ENCODE results near the gene RASL11A.

The RASL11A gene

DNA sequence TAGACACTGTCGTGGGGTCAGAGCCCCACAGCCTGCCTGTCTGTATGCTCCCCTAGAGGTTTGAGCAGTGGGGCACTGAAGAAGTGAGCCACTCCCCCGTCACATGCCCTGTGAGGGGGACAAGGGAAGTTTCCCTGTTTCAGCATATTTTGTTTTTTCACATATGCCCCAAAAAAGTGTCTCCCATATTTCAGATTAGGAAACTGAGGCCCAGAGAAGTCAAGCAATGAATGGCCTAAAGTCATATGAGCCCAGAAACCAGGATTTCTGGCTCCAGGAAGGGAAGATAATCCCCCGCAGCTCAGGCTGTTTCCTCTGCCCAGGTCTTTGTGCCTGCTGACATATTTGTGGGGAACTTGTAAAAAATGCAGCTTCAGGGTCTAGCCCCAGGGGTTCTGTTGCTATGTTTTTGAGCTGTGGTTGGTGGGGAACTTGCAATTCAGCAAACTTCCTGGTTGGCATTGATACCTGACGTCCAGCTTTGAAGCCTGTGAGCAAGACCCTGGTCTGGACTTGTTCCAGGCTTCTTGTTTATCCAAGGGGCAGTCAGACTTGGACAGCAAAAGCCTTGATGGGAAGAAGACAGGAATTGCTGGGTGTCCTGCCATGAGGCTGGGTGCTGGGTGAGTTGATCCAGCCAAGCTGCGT lies 9.5 kb downstream of the RASL11A start:
- TF ChIP-seq ZFP30 (CRISPR knock-in tag; IDR thresholded peaks at IDR 0.05), result no peak
- no peak for TF ChIP-seq ZNF8 (CRISPR knock-in tag; IDR thresholded peaks at IDR 0.05)
- TF ChIP-seq, protein P1, sequence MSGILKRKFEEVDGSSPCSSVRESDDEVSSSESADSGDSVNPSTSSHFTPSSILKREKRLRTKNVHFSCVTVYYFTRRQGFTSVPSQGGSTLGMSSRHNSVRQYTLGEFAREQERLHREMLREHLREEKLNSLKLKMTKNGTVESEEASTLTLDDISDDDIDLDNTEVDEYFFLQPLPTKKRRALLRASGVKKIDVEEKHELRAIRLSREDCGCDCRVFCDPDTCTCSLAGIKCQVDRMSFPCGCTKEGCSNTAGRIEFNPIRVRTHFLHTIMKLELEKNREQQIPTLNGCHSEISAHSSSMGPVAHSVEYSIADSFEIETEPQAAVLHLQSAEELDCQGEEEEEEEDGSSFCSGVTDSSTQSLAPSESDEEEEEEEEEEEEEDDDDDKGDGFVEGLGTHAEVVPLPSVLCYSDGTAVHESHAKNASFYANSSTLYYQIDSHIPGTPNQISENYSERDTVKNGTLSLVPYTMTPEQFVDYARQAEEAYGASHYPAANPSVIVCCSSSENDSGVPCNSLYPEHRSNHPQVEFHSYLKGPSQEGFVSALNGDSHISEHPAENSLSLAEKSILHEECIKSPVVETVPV (CRISPR knock-in tag; IDR thresholded peaks at IDR 0.05), result no peak
- no peak for TF ChIP-seq CSDC2 (CRISPR knock-in tag; IDR thresholded peaks at IDR 0.05)
- TF ChIP-seq PPARA (CRISPR knock-in tag; IDR thresholded peaks at IDR 0.05; ENCODE audit: borderline replicate concordance), result no peak
- no peak for TF ChIP-seq TCF4 (CRISPR knock-in tag; IDR thresholded peaks at IDR 0.05; ENCODE audit: borderline replicate concordance)
- no peak for TF ChIP-seq ISL1 (CRISPR knock-in tag; IDR thresholded peaks at IDR 0.05)
- no peak for TF ChIP-seq ZNF70 (CRISPR knock-in tag; IDR thresholded peaks at IDR 0.05)
- TF ChIP-seq ZNF565 (CRISPR knock-in tag; conservative IDR thresholded peaks at IDR 0.05; ENCODE audit: low read depth), result no peak
- no peak for TF ChIP-seq OSR1 (CRISPR knock-in tag; IDR thresholded peaks at IDR 0.05)

DNA sequence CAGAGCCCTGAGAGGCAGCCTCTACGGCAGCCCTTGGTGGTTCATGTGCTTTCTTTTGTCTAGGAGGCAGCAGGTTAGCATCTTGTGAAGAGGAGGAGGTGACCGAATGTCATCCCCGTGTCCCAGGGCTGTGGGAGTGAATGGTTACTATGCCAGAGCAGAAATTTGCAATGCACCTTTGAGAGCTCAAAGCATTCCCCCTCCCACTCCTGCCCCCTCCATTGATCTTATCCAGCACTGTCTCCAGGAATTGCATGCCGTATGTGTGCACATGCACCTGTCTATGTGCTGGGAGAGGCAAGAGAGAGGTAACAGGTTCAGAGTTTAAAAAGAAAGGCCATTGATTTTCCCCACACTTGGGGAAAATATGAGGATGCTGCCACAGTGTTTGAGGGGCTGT lies 10.2 kb downstream of the RASL11A start:
- ATAC-seq, result no peak
- TF ChIP-seq, protein P2, sequence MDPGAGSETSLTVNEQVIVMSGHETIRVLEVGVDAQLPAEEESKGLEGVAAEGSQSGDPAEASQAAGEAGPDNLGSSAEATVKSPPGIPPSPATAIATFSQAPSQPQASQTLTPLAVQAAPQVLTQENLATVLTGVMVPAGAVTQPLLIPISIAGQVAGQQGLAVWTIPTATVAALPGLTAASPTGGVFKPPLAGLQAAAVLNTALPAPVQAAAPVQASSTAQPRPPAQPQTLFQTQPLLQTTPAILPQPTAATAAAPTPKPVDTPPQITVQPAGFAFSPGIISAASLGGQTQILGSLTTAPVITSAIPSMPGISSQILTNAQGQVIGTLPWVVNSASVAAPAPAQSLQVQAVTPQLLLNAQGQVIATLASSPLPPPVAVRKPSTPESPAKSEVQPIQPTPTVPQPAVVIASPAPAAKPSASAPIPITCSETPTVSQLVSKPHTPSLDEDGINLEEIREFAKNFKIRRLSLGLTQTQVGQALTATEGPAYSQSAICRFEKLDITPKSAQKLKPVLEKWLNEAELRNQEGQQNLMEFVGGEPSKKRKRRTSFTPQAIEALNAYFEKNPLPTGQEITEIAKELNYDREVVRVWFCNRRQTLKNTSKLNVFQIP (CRISPR knock-in tag; IDR thresholded peaks at IDR 0.05; ENCODE audit: borderline replicate concordance, low read depth), result no peak
- TF ChIP-seq SNAI2 (CRISPR knock-in tag; IDR thresholded peaks at IDR 0.05) (no peak), ZC3H10 (CRISPR knock-in tag; IDR thresholded peaks at IDR 0.05) (no peak), TCF4 (CRISPR knock-in tag; IDR thresholded peaks at IDR 0.05; ENCODE audit: borderline replicate concordance) (no peak), RARB (CRISPR knock-in tag; IDR thresholded peaks at IDR 0.05) (no peak), PPARA (CRISPR knock-in tag; IDR thresholded peaks at IDR 0.05; ENCODE audit: borderline replicate concordance) (no peak)
- TF ChIP-seq, protein P3, sequence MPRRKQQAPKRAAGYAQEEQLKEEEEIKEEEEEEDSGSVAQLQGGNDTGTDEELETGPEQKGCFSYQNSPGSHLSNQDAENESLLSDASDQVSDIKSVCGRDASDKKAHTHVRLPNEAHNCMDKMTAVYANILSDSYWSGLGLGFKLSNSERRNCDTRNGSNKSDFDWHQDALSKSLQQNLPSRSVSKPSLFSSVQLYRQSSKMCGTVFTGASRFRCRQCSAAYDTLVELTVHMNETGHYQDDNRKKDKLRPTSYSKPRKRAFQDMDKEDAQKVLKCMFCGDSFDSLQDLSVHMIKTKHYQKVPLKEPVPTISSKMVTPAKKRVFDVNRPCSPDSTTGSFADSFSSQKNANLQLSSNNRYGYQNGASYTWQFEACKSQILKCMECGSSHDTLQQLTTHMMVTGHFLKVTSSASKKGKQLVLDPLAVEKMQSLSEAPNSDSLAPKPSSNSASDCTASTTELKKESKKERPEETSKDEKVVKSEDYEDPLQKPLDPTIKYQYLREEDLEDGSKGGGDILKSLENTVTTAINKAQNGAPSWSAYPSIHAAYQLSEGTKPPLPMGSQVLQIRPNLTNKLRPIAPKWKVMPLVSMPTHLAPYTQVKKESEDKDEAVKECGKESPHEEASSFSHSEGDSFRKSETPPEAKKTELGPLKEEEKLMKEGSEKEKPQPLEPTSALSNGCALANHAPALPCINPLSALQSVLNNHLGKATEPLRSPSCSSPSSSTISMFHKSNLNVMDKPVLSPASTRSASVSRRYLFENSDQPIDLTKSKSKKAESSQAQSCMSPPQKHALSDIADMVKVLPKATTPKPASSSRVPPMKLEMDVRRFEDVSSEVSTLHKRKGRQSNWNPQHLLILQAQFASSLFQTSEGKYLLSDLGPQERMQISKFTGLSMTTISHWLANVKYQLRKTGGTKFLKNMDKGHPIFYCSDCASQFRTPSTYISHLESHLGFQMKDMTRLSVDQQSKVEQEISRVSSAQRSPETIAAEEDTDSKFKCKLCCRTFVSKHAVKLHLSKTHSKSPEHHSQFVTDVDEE (CRISPR knock-in tag; IDR thresholded peaks at IDR 0.05), result no peak
- TF ChIP-seq, protein P1 (CRISPR knock-in tag; IDR thresholded peaks at IDR 0.05), result no peak

More for the DNA sequence above, 9.5 kb downstream of the RASL11A start:
- ATAC-seq, result no peak

DNA sequence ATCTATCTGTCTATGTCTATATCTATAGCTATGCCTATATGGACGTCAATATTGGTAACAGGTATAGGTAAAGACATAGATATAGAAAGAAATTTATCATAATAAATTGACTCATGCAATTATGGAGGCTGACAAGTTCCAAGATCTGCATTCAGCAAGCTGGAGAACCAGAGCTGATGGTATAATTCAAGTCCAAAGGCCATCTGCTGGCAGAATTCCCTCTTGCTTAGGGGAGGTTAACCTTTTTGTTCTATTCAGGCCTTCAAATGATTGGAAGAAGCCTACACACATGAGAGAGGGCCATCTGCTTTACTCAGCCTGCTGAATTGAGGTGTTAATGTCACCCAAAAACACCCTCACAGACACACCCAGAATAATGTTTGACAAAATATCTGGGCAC lies 10.8 kb downstream of the RASL11A start:
- no peak for TF ChIP-seq ZFP30 (CRISPR knock-in tag; IDR thresholded peaks at IDR 0.05)
- TF ChIP-seq GLIS3 (CRISPR knock-in tag; IDR thresholded peaks at IDR 0.05), result no peak
- TF ChIP-seq, protein P3 (CRISPR knock-in tag; IDR thresholded peaks at IDR 0.05), result no peak
- TF ChIP-seq PPARA (CRISPR knock-in tag; IDR thresholded peaks at IDR 0.05; ENCODE audit: borderline replicate concordance), result no peak
- TF ChIP-seq, protein P2 (CRISPR knock-in tag; IDR thresholded peaks at IDR 0.05; ENCODE audit: borderline replicate concordance, low read depth), result no peak
- TF ChIP-seq SNAI2 (CRISPR knock-in tag; IDR thresholded peaks at IDR 0.05), result no peak
- TF ChIP-seq ZNF8 (CRISPR knock-in tag; IDR thresholded peaks at IDR 0.05), result no peak
- no peak for TF ChIP-seq ZNF565 (CRISPR knock-in tag; conservative IDR thresholded peaks at IDR 0.05; ENCODE audit: low read depth)
- no peak for TF ChIP-seq ZC3H10 (CRISPR knock-in tag; IDR thresholded peaks at IDR 0.05)
- TF ChIP-seq ZNF70 (CRISPR knock-in tag; IDR thresholded peaks at IDR 0.05), result no peak
- no peak for TF ChIP-seq RARB (CRISPR knock-in tag; IDR thresholded peaks at IDR 0.05)
- ATAC-seq, result 0 out of 3 replicates have a peak, but pooled peaks have one; percentile 21

Data from SK-N-SH treated with all-trans-retinoic acid at 6 μM for 48 hours (cell line).